Liver (tissue), 9 donors: ENCODE data around the gene SBK2. TPM values are rescaled to one million over a fixed set of nuclear protein-coding genes. Genes with fewer than 3 reads are reported as not detected.

Experiments
- DNase-seq: peaks from one replicate; pipeline ENCODE4 v3.0.0-alpha.2; 2017; ENCODE audit warnings: low spot score
- H3K27ac ChIP-seq, 2 donors: one replicate each; pipeline ENCODE4 v1.7.0; 2013; ENCODE audit warnings: inconsistent platforms in 2 of 2, low read length in 2 of 2, control low read depth in 1 of 2, low read depth in 1 of 2, mild to moderate bottlenecking in 1 of 2
- H3K27me3 ChIP-seq, 4 donors: one replicate each; pipeline versions ENCODE4 v1.6.1 to v1.7.0; 2013; ENCODE audit warnings: low read length in 3 of 4, inconsistent platforms in 1 of 4, mild to moderate bottlenecking in 1 of 4, moderate library complexity in 1 of 4; ENCODE audit not compliant: control insufficient read depth in 4 of 4, insufficient read depth in 4 of 4
- H3K36me3 ChIP-seq, 4 donors: one replicate each; pipeline versions ENCODE4 v1.6.1 to v1.7.0; 2013; ENCODE audit warnings: low read length in 3 of 4, mild to moderate bottlenecking in 3 of 4, low read depth in 1 of 4, moderate library complexity in 1 of 4; ENCODE audit not compliant: control insufficient read depth in 4 of 4, insufficient read depth in 3 of 4
- H3K4me1 ChIP-seq, 4 donors: one replicate each; pipeline versions ENCODE4 v1.6.1 to v1.7.0; 2013; ENCODE audit warnings: low read length in 3 of 4, mild to moderate bottlenecking in 3 of 4, moderate library complexity in 1 of 4; ENCODE audit not compliant: control insufficient read depth in 4 of 4, insufficient read depth in 4 of 4
- H3K4me3 ChIP-seq, 3 donors: one replicate each; pipeline versions ENCODE4 v1.6.1 to v1.7.0; 2013; ENCODE audit warnings: low read length in 3 of 3, control low read depth in 1 of 3, low read depth in 1 of 3, mild to moderate bottlenecking in 1 of 3
- H3K9ac ChIP-seq, 2 donors: one replicate each; pipeline ENCODE4 v1.7.0; 2013; ENCODE audit warnings: low read length in 2 of 2, mild to moderate bottlenecking in 2 of 2, moderate library complexity in 2 of 2, control low read depth in 1 of 2, low read depth in 1 of 2
- H3K9me3 ChIP-seq, 4 donors: one replicate each; pipeline versions ENCODE4 v1.6.1 to v1.7.0; 2013; ENCODE audit warnings: low read length in 3 of 4; ENCODE audit not compliant: control insufficient read depth in 4 of 4
- ATF3 ChIP-seq: IDR thresholded peaks from 2 replicates; pipeline ENCODE4 v1.6.1; 2016; ENCODE audit warnings: antibody characterized with exemption
- CTCF ChIP-seq: fragments of 150-350 bp; IDR thresholded peaks from 2 replicates; pipeline ENCODE4 v1.5.1; 2017; ENCODE audit warnings: improper control_type of control experiment, low read depth, low read length; ENCODE audit not compliant: missing input control
- EGR1 ChIP-seq, 2 donors: IDR thresholded peaks; 2 replicates each; pipeline ENCODE4 v1.6.1; 2016 to 2018; ENCODE audit warnings: antibody characterized with exemption in 2 of 2, low read depth in 2 of 2
- FOXA1 ChIP-seq: IDR thresholded peaks from 2 replicates; pipeline ENCODE4 v1.6.1; 2016; ENCODE audit warnings: antibody characterized with exemption
- FOXA2 ChIP-seq: IDR thresholded peaks from 2 replicates; pipeline ENCODE4 v1.6.1; 2016; ENCODE audit warnings: antibody characterized with exemption
- GABPA ChIP-seq, 2 donors: IDR thresholded peaks in 1 of 2; conservative IDR thresholded peaks in 1 of 2; 2 replicates each; pipeline ENCODE4 v1.6.1; 2016; ENCODE audit warnings: antibody characterized with exemption in 2 of 2, mild to moderate bottlenecking in 1 of 2, moderate library complexity in 1 of 2
- HNF4A ChIP-seq, 2 donors: conservative IDR thresholded peaks; 2 replicates each; pipeline ENCODE4 v1.6.1; 2016; ENCODE audit warnings: antibody characterized with exemption in 2 of 2, mild to moderate bottlenecking in 2 of 2
- HNF4G ChIP-seq: IDR thresholded peaks from 2 replicates; pipeline ENCODE4 v1.6.1; 2016; ENCODE audit warnings: antibody characterized with exemption
- JUND ChIP-seq, 2 donors: IDR thresholded peaks; 2 replicates each; pipeline ENCODE4 v1.6.1; 2016; ENCODE audit warnings: antibody characterized with exemption in 2 of 2
- MAX ChIP-seq: IDR thresholded peaks from 2 replicates; pipeline ENCODE4 v1.6.1; 2016; ENCODE audit warnings: antibody characterized with exemption
- NR2F2 ChIP-seq: IDR thresholded peaks from 2 replicates; pipeline ENCODE4 v1.6.1; 2016; ENCODE audit warnings: antibody characterized with exemption
- RAD21 ChIP-seq, 2 donors: IDR thresholded peaks; 2 replicates each; pipeline ENCODE4 v1.6.1; 2016; ENCODE audit warnings: antibody characterized with exemption in 2 of 2, mild to moderate bottlenecking in 2 of 2
- REST ChIP-seq: IDR thresholded peaks from 2 replicates; pipeline ENCODE4 v1.6.1; 2016; ENCODE audit warnings: antibody characterized with exemption, mild to moderate bottlenecking
- RXRA ChIP-seq, 2 donors: IDR thresholded peaks; 2 replicates each; pipeline ENCODE4 v1.6.1; 2017 to 2018; ENCODE audit warnings: antibody characterized with exemption in 2 of 2, mild to moderate bottlenecking in 1 of 2
- SP1 ChIP-seq: IDR thresholded peaks from 2 replicates; pipeline ENCODE4 v1.6.1; 2018; ENCODE audit warnings: antibody characterized with exemption, mild to moderate bottlenecking
- TAF1 ChIP-seq: conservative IDR thresholded peaks from 2 replicates; pipeline ENCODE4 v1.6.1; 2016; ENCODE audit warnings: antibody characterized with exemption, mild to moderate bottlenecking
- YY1 ChIP-seq: IDR thresholded peaks from 2 replicates; pipeline ENCODE4 v1.6.1; 2016; ENCODE audit warnings: antibody characterized with exemption, mild to moderate bottlenecking
- ZBTB33 ChIP-seq: IDR thresholded peaks from 2 replicates; pipeline ENCODE4 v1.6.1; 2016; ENCODE audit warnings: antibody characterized with exemption
- WGBS: extraction: QIAGEN DNeasy Blood & Tissue Kit; methylation state at CpG from one replicate; pipeline ENCODE4 v1.1.7; 2013; 5-methylcytosine and 5-hydroxymethylcytosine counted together
- polyA plus RNA-seq, 2 donors: library from polyadenylated mRNA; stranded (reverse) in 1 of 2; unstranded in 1 of 2; fragments of 200-250 nt in 1 of 2; fragments of >200 nt in 1 of 2; fragmentation: Nextera tagmentation in 1 of 2; extraction: Ambion mirVana in 1 of 2; gene quantifications; one replicate each; pipeline versions ENCODE4 v1.2.1 to v1.2.3, GENCODE V29; 2013 to 2015
- total RNA-seq, 2 donors: library from RNA; depleted of rRNA; stranded (reverse); fragments of >200 nt; gene quantifications; one replicate each; pipeline ENCODE4 v1.2.3, GENCODE V29; 2014
- donor health status: healthy.
- donor health status: healthy.
- donor health status: healthy.
- donor health status: healthy.
- donor health status: healthy.

Gene SBK2
- total and polyA plus RNA-seq, 4 donors, result not detected

GRCh38 chr19:55552620-55553019, 15.7 kb upstream of the SBK2 start (continued):
- TF ChIP-seq ZBTB33, result no peak
- no peak for TF ChIP-seq SP1
- TF ChIP-seq RXRA (IDR thresholded peaks at IDR 0.05), result no peak

- H3K27me3 ChIP-seq, result peaks cover 0 to 5% (median 2%) of the 10 kb centered on the region in 4 donors
- H3K4me1 ChIP-seq, result no peaks in the 10 kb centered on the region
- TF ChIP-seq TAF1 (no peak), JUND (IDR thresholded peaks at IDR 0.05) (no peak), FOXA2 (no peak), GABPA (IDR thresholded peaks at IDR 0.05 in 1 of 2, conservative IDR thresholded peaks at IDR 0.05 in 1 of 2) (no peak), RXRA (IDR thresholded peaks at IDR 0.05) (no peak), ATF3 (no peak), ZBTB33 (no peak), REST (no peak), NR2F2 (no peak), HNF4G (no peak), MAX (no peak), EGR1 (IDR thresholded peaks at IDR 0.05; ENCODE audit: low read depth in 2 of 2) (no peak), SP1 (no peak), HNF4A (conservative IDR thresholded peaks at IDR 0.05) (no peak), FOXA1 (no peak), RAD21 (IDR thresholded peaks at IDR 0.05) (no peak), YY1 (no peak), CTCF (no peak)
- DNase-seq, result no peak
- WGBS, result 73% methylated on average over 5 of the region's 5 CpGs
- no peak overlapping the region for H3K4me3 ChIP-seq
- H3K36me3 ChIP-seq, result no peaks in the 10 kb centered on the region
- no peaks in the 10 kb centered on the region for H3K9me3 ChIP-seq
- H3K9ac ChIP-seq, result no peak overlapping the region
- no peak overlapping the region for H3K27ac ChIP-seq
Observed at GRCh38 chr19:55552206-55552605, 15.3 kb upstream of the SBK2 start.
